ENCODE measurements around the gene CASR.
"Not testable (repeated sequence)": the region's sequence is repeated elsewhere in the genome, so short reads cannot be mapped to it uniquely, and the experiment has no call there.

CASR gene

DNA sequence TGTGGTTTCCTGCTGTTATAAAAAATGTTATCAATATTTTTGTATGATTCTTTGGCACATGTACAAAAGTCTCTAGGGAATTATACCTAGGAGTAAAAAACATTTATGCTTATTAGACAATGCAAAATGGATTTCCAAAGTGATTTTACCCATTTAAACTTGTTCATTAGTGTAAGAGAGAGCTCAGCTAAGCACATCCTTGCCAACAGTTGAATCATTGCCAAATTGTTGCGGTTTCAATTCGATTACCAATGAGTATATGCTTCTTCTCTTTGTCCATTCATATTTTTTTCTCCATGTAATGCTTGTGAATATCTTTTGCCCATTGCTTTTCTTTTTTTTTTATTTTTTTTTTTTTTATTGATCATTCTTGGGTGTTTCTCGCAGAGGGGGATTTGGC is 17.2 kb downstream of the CASR start:
- Histone ChIP-seq H3K27ac (ENCODE audit: low read depth, low read length) (no peak overlapping the region), H3F3A (ENCODE audit: insufficient read depth) (no peaks in the 10 kb centered on the region), H3K4me3 (ENCODE audit: insufficient read depth, low read length, poor library complexity, severe bottlenecking) (no peak overlapping the region), H4K20me1 (ENCODE audit: low read depth, low read length) (no peaks in the 10 kb centered on the region), H3K36me3 (ENCODE audit: low read length) (no peaks in the 10 kb centered on the region), H3K9me3 (ENCODE audit: insufficient read depth, low read length) (no peaks in the 10 kb centered on the region), H2AFZ (ENCODE audit: low read depth, low read length, severe bottlenecking) (no peak overlapping the region), H3K9ac (ENCODE audit: low read length) (no peak overlapping the region), H3K9me2 (replicated peaks; ENCODE audit: insufficient read depth, low read length) (no peaks in the 10 kb centered on the region), H3K27me3 (ENCODE audit: low read length) (no peaks in the 10 kb centered on the region), H3K4me2 (ENCODE audit: low read depth, low read length, poor library complexity, severe bottlenecking) (no peak overlapping the region), H3K79me2 (ENCODE audit: insufficient read depth, low read length) (no peaks in the 10 kb centered on the region)
- no peak for TF ChIP-seq EZH2phosphoT487 (conservative IDR thresholded peaks at IDR 0.05; ENCODE audit: low read length)
- TF ChIP-seq, protein P1, sequence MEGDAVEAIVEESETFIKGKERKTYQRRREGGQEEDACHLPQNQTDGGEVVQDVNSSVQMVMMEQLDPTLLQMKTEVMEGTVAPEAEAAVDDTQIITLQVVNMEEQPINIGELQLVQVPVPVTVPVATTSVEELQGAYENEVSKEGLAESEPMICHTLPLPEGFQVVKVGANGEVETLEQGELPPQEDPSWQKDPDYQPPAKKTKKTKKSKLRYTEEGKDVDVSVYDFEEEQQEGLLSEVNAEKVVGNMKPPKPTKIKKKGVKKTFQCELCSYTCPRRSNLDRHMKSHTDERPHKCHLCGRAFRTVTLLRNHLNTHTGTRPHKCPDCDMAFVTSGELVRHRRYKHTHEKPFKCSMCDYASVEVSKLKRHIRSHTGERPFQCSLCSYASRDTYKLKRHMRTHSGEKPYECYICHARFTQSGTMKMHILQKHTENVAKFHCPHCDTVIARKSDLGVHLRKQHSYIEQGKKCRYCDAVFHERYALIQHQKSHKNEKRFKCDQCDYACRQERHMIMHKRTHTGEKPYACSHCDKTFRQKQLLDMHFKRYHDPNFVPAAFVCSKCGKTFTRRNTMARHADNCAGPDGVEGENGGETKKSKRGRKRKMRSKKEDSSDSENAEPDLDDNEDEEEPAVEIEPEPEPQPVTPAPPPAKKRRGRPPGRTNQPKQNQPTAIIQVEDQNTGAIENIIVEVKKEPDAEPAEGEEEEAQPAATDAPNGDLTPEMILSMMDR (IDR thresholded peaks at IDR 0.05; ENCODE audit: insufficient read depth, low read length, poor library complexity, severe bottlenecking): no peak

DNA sequence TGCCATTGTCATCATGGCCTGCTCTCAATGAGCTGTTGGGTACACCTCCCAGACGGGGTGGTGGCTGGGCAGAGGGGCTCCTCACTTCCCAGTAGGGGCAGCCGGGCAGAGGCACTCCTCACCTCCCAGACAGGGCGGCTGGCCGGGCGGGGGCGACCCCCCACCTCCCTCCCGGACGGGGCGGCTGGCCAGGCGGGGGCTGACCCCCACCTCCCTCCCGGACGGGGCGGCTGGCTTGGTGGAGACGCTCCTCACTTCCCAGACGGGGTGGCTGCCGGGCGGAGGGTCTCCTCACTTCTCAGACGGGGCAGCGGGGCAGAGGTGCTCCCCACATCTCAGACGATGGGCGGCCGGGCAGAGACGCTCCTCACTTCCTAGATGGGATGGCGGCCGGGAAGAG is 18.0 kb downstream of the CASR start:
- H3F3A ChIP-seq (ENCODE audit: insufficient read depth); H3K9me3 ChIP-seq (ENCODE audit: insufficient read depth, low read length); H3K27ac ChIP-seq (ENCODE audit: low read depth, low read length); H3K4me3 ChIP-seq (ENCODE audit: insufficient read depth, low read length, poor library complexity, severe bottlenecking); H3K36me3 ChIP-seq (ENCODE audit: low read length); H3K4me2 ChIP-seq (ENCODE audit: low read depth, low read length, poor library complexity, severe bottlenecking); H3K9me2 ChIP-seq (replicated peaks; ENCODE audit: insufficient read depth, low read length); H2AFZ ChIP-seq (ENCODE audit: low read depth, low read length, severe bottlenecking); H3K79me2 ChIP-seq (ENCODE audit: insufficient read depth, low read length); H3K9ac ChIP-seq (ENCODE audit: low read length); H4K20me1 ChIP-seq (ENCODE audit: low read depth, low read length); H3K27me3 ChIP-seq (ENCODE audit: low read length): not testable (repeated sequence)

DNA sequence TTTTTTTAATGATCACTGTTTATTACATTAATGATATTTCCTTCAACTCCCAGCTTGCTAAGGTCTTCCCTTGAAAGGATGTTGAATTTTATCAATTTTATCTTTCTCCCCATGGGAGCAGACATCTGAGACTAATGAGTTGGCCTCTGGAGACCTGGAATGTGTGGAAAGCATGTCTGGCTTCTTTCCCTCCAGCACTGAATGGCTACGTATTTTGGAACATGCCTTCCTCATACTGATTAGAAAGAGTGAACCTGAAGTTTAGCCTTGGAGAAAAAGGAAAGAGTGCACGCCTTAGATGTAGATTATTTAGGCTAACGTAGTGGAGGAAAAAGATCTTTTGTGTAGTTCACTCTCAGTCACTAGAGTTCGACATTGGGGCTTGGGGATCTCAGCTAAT is 25.1 kb downstream of the CASR start:
- no peak overlapping the region for H2AFZ ChIP-seq (ENCODE audit: low read depth, low read length, severe bottlenecking)
- H3K4me3 ChIP-seq (ENCODE audit: insufficient read depth, low read length, poor library complexity, severe bottlenecking): no peak overlapping the region
- H3K9ac ChIP-seq (ENCODE audit: low read length): no peak overlapping the region
- H3K9me3 ChIP-seq (ENCODE audit: insufficient read depth, low read length): no peaks in the 10 kb centered on the region
- no peaks in the 10 kb centered on the region for H3K79me2 ChIP-seq (ENCODE audit: insufficient read depth, low read length)
- no peaks in the 10 kb centered on the region for H4K20me1 ChIP-seq (ENCODE audit: low read depth, low read length)
- H3K9me2 ChIP-seq (replicated peaks; ENCODE audit: insufficient read depth, low read length): no peaks in the 10 kb centered on the region
- no peaks in the 10 kb centered on the region for H3F3A ChIP-seq (ENCODE audit: insufficient read depth)
- H3K36me3 ChIP-seq (ENCODE audit: low read length): no peaks in the 10 kb centered on the region
- no peak overlapping the region for H3K27ac ChIP-seq (ENCODE audit: low read depth, low read length)
- no peak for TF ChIP-seq EZH2phosphoT487 (conservative IDR thresholded peaks at IDR 0.05; ENCODE audit: low read length)
- TF ChIP-seq, protein P1 (IDR thresholded peaks at IDR 0.05; ENCODE audit: insufficient read depth, low read length, poor library complexity, severe bottlenecking): no peak
- H3K4me2 ChIP-seq (ENCODE audit: low read depth, low read length, poor library complexity, severe bottlenecking): no peak overlapping the region
- H3K27me3 ChIP-seq (ENCODE audit: low read length): no peaks in the 10 kb centered on the region

DNA sequence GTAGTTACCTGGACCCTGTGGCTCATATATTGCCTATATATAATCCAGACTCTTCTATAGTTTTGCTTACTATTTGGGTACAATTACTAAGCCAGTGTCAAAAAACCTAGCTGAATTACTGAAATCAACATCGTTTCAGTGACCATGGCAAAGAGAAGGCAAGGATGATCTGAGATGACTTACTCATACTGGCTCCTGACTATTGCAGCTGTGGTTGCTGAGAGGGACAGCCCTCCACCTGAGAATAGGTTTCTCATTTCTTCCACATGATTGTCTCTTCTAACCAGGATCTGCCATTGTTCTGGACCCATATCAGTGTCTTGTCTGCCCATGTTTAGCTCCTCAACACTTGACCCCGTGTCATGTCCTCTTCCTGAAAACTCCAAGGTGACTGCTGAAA is 30.2 kb downstream of the CASR start:
- no peaks in the 10 kb centered on the region for H3K79me2 ChIP-seq (ENCODE audit: insufficient read depth, low read length)
- no peaks in the 10 kb centered on the region for H3K27me3 ChIP-seq (ENCODE audit: low read length)
- H3K4me2 ChIP-seq (ENCODE audit: low read depth, low read length, poor library complexity, severe bottlenecking): no peak overlapping the region
- H3K27ac ChIP-seq (ENCODE audit: low read depth, low read length): no peak overlapping the region
- H3K9me3 ChIP-seq (ENCODE audit: insufficient read depth, low read length): no peaks in the 10 kb centered on the region
- H3K9ac ChIP-seq (ENCODE audit: low read length): no peak overlapping the region
- no peaks in the 10 kb centered on the region for H3F3A ChIP-seq (ENCODE audit: insufficient read depth)
- no peak overlapping the region for H3K4me3 ChIP-seq (ENCODE audit: insufficient read depth, low read length, poor library complexity, severe bottlenecking)
- H2AFZ ChIP-seq (ENCODE audit: low read depth, low read length, severe bottlenecking): no peak overlapping the region
- H4K20me1 ChIP-seq (ENCODE audit: low read depth, low read length): no peaks in the 10 kb centered on the region
- H3K36me3 ChIP-seq (ENCODE audit: low read length): no peaks in the 10 kb centered on the region
- no peak for TF ChIP-seq EZH2phosphoT487 (conservative IDR thresholded peaks at IDR 0.05; ENCODE audit: low read length)
- TF ChIP-seq, protein P1 (IDR thresholded peaks at IDR 0.05; ENCODE audit: insufficient read depth, low read length, poor library complexity, severe bottlenecking): no peak
- H3K9me2 ChIP-seq (replicated peaks; ENCODE audit: insufficient read depth, low read length): no peaks in the 10 kb centered on the region

Measured in SU-DHL-6 (cell line).